Measurements from ENCODE around the gene ARPC5L. TPM values are rescaled to one million over a fixed set of nuclear protein-coding genes. Genes with fewer than 3 reads are reported as not detected.

The ARPC5L gene
- total RNA-seq, 1 experiment from 2014 or later, result 62.0 TPM

GRCh38 chr9:124859803-124860581 lies 1.9 kb upstream of the ARPC5L start:
- DNase-seq (ENCODE audit: extremely low read depth, low read depth), result no peak

GRCh38 chr9:124860582-124861341 lies 1.2 kb upstream of the ARPC5L start:
- no peak for DNase-seq (ENCODE audit: extremely low read depth, low read depth)

- no peak for DNase-seq (ENCODE audit: extremely low read depth, low read depth)
Observed at GRCh38 chr9:124863371-124863871, 1.5 kb downstream of the ARPC5L start.

GRCh38 chr9:124868511-124869465 lies 6.9 kb downstream of the ARPC5L start:
- DNase-seq (ENCODE audit: extremely low read depth, low read depth), result peak; percentile 83

GRCh38 chr9:124869466-124869985 lies 7.6 kb downstream of the ARPC5L start:
- DNase-seq (ENCODE audit: extremely low read depth, low read depth), result no peak

GRCh38 chr9:124869986-124870560 lies 8.1 kb downstream of the ARPC5L start:
- no peak for DNase-seq (ENCODE audit: extremely low read depth, low read depth)

- no peak for DNase-seq (ENCODE audit: extremely low read depth, low read depth)
Observed at GRCh38 chr9:124870723-124871122, 8.8 kb downstream of the ARPC5L start.

GRCh38 chr9:124871156-124871561 lies 9.2 kb downstream of the ARPC5L start:
- DNase-seq (ENCODE audit: extremely low read depth, low read depth), result no peak

GRCh38 chr9:124873664-124874063 lies 11.7 kb downstream of the ARPC5L start:
- DNase-seq (ENCODE audit: extremely low read depth, low read depth), result peak; percentile 52

GRCh38 chr9:124875501-124875900 lies 13.6 kb downstream of the ARPC5L start:
- no peak for DNase-seq (ENCODE audit: extremely low read depth, low read depth)

- DNase-seq (ENCODE audit: extremely low read depth, low read depth), result no peak
Observed at GRCh38 chr9:124877021-124877782, 15.3 kb downstream of the ARPC5L start.

- no peak for DNase-seq (ENCODE audit: extremely low read depth, low read depth)
Observed at GRCh38 chr9:124878021-124878420, 16.1 kb downstream of the ARPC5L start.

- no peak for DNase-seq (ENCODE audit: extremely low read depth, low read depth)
Observed at GRCh38 chr9:124878518-124878917, 16.6 kb downstream of the ARPC5L start.

- DNase-seq (ENCODE audit: extremely low read depth, low read depth), result no peak
Observed at GRCh38 chr9:124879226-124879625, 17.3 kb downstream of the ARPC5L start.

- no peak for DNase-seq (ENCODE audit: extremely low read depth, low read depth)
Observed at GRCh38 chr9:124880501-124880900, 18.6 kb downstream of the ARPC5L start.

- no peak for DNase-seq (ENCODE audit: extremely low read depth, low read depth)
Observed at GRCh38 chr9:124881138-124881743, 19.3 kb downstream of the ARPC5L start.

GRCh38 chr9:124882231-124882630 lies 20.3 kb downstream of the ARPC5L start:
- DNase-seq (ENCODE audit: extremely low read depth, low read depth), result no peak

GRCh38 chr9:124884376-124884775 lies 22.4 kb downstream of the ARPC5L start:
- DNase-seq (ENCODE audit: extremely low read depth, low read depth), result no peak

GRCh38 chr9:124885551-124885950 lies 23.6 kb downstream of the ARPC5L start:
- DNase-seq (ENCODE audit: extremely low read depth, low read depth), result no peak

All from NCI-H460 (cell line).